Measurements from ENCODE around the gene STK32A. TPM values are rescaled to one million over a fixed set of nuclear protein-coding genes. Genes with fewer than 3 reads are reported as not detected.

Gene STK32A
- polyA plus RNA-seq, 4 donors = 5.4 to 17.7 (median 14.7) TPM

DNA sequence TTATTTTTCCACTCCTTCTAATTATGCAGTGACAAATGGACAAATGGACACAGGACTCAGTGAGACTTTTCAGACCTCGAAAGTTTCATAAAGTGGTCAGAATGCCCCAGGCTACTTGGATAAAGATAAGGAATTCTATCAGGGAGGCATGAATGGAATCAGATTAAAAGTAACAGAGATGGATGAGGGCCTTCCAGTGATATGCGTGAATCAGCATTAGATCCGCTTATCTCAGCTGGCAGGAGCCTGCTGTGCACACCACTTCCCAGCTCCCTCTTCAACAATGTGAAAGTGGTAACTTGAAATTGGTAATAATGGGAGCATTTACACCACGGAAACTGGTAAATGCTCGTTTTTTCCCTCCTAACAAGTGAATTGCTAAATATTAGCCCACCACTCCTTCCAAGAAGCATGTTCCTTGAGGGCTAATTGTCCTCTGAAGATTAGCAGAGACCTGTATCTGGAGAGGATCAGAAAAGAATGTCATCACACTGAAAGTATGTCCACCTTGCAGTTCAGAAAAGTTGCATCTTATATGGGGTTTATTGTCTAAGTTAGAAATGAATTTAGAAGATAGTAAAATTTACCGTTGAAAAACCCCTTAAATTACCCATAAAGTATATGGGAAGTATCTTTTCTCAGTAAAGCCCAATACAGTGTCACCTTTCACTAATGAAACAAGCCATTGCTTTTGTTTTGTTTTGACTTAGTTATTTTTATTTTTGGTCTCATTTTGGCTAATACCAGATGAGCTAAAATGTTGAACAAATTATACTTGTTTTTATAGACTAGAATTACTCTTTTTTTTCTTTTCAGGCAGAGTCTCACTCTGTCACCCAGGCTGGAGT, 149.7 kb downstream of the STK32A start:
- no peak for DNase-seq (ENCODE audit: low read depth in 4 of 4, low spot score in 3 of 4)

DNA sequence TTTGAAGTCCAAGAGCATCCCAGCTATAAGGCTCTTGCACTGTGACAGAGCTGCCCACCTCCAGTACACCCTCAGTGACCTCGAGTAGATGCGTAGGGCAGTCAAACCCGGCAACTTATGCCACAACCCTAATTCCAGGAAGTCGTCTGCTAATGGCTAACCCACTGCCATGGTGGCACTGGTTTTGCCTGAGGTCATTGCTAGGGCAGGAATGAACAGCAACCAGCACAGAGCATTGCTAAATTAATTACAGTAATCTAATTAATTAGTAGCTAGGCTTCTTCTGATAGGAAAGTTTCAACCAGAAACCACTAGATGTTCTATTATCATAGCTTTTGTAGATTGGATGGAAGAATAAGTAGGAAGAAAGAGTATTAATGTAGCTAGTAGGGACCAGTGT, 152.3 kb downstream of the STK32A start:
- no peak for DNase-seq (ENCODE audit: low read depth in 4 of 4, low spot score in 3 of 4)

DNA sequence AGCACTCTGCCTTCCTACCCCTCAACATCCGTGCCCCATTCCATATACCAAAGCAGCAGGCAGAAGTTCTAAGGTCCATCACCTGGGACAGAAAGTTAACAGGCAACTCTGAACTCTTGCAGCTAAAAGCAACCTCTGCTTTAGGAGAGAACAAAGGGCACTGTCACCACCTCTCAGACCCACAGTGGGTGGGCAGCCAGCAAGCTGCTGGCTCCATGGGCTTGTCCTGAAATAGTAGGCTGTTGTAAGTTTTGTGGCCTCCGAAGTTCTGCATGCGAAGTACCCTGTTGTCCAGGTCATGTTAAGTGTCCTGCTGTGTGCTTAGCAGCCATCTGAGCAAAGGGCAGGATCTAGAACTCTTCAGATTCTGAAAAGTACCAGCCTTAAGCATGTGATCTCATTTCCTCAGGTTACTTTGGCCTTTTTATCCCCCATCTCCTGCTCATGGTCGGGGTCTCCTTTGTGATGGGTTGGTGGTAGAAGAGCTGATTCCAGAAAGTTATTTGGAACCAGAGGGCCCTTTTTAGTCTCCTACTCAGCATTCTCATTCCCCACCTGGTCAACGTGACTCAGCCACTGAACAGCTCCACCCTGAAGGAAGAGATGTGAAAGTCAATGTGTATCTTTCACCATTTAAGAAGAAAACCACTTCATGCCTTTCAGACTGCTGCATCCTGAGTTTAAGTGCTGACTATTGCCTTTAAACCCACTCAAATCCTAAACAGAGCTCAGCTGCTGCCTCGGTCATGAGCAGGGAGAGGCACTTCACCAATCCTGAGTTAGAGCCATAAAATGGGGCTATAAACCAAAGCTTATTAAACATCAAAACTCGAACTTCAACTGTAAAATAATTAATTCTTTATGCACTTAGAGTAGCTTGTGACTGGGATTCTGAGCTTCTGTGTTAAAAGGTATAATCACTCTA, 153.6 kb downstream of the STK32A start:
- DNase-seq (ENCODE audit: low read depth in 4 of 4, low spot score in 3 of 4) = no peak

DNA sequence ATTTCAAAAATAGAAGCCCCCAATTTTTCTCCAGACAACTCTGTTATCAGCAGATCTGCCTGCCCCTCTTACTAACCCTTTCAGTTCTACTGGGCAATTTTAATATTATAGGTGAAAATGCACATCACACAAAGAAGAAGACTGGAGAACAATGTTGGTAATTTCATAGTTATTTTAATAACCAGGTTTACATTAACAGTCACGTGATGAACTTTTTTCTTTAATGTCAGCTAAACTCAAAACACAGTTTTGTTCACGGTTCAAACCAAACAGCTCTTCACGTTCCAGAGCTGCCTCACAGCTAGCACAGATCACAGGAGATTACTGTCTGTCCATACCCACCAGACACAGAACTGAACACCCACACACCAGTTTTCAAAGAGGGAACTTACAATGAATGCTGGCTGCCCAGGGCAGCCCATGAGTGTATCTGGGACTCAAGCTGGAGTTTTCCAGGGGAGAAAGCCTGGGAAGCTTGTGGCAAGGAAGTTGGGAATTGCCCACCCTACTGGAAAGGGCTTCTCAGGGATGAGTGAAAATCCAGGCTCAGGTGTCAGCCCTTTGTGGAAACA, 155.9 kb downstream of the STK32A start:
- DNase-seq (ENCODE audit: low read depth in 4 of 4, low spot score in 3 of 4) = no peak

DNA sequence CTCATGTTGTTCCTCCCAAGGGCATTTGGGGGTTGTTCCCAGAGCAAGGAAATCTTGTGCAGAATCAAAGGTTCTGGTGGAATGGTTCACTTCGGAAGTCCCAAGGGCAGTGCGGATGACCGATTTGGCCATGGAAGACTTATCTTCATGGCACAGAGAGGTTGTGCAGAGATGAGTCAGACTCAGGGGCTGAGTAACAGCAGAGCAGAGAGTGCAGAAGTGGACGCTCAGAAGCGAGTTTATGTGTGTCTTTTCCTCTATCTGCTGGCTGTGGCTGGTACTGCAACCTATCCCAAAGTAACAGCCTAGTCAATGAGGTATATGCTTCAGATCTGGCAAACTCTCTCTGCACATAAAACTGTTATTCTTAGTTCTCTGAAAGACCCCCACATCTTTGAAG, 157.0 kb downstream of the STK32A start:
- no peak for DNase-seq (ENCODE audit: low read depth in 4 of 4, low spot score in 3 of 4)

DNA sequence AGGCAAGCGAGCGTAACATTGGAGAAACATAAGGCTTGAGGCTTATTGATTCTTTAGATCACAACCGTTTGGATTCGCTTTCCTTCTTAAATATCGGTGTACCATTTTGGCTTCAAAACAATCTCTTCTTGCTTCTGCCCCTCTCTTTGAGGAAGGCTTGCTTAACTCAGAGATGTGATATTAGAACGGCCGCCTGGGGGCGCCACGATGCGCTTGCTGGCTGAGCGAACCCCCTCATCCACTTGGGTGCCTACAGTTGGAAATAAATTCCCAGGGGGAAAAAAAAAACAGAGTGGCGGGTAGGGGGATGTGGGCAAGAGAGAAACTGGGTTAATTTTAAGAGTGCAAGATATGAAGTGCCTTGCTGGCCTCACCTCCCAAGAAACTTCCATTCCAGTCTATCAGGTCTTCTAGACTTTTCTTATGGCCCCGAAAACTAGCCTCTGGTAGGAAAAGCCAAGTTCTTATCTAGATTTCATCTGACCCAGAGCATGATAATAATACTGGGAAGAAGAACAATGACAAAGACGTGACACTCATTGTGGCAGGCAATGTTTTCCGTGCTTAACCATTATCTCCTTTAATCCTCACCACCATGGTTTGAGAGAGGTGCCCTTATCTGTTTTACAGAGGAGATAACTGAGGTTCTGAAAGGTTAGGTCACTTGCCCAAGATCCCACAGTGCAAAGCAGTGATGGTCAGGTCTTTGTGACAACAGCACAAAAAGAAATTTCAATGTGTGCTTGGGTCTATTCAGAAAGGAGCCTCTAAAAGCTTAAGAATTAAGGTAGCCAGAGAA, 159.2 kb downstream of the STK32A start:
- DNase-seq (ENCODE audit: low read depth in 4 of 4, low spot score in 3 of 4) = no peak

DNA sequence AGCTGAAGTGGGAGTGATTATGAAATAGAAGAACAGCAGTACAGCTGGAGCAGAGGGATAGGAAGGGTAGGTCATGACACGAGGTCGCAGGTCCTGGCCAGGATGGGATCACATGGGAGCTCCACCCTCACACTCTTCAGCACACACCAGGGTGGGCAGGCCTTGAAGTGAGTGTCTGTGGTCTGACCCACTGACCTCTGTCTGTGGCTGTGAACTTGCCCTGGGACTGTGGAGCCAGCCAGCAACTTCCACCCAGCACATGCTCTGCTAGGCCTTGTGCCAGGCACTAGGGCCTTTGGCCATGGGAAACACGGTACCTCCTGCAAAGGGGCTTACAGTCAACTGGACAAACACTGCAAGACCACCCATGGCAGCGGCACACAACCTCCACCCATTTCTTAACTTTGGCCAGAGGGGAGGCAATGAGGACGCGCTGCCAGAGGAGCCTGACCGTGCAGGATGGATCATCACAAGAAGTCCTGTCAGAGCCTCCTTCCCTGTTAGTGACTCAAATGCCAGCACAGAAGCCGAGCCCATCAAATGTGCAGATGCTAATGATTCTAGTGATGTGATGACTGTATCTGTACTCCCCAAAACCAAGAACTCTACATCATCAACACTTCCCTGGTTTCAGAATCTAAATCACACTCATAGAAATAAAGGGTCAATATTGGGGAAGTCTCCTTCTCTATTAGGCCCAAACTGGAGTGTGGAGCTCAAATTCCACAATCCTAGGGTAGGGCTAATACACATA, 161.4 kb downstream of the STK32A start:
- no peak for DNase-seq (ENCODE audit: low read depth in 4 of 4, low spot score in 3 of 4)

DNA sequence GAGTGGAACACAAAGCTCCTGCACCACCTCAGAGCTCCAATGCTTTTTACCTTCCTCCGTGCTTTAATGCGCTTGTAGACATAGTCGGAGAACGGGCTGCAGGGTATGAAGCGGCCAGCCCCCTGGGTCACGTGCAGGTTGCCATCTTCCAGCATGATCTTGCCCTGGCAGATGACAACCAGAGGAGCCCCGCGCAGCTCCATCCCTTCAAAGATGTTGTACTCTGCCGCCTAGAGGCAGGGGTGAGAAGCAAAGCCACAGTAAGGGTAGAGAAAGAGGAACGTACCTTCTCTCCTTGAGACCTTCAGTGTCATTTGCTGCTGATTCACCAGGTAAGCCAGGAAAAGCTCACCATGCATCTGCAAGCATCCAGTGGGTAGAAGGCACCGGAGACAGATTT, 162.8 kb downstream of the STK32A start:
- DNase-seq (ENCODE audit: low read depth in 4 of 4, low spot score in 3 of 4) = no peak

DNA sequence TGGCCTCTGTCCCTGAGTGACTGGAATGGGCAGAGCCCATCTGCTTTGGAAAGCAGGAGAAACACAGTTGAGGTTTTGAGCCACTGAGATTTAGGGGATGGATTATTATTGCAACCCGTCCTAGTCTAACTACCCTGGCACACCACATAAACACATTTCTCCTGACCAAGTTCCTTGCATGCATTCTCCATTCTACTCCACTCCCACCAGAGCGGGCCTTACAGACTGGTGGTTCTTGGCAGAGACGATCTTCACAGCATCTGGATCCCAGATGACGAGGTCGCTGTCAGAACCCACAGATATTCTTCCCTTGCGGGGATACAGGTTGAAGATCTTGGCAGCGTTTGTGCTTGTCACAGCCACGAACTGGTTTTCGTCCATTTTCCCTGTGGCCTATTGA, 164.0 kb downstream of the STK32A start:
- DNase-seq (ENCODE audit: low read depth in 4 of 4, low spot score in 3 of 4) = no peak

DNA sequence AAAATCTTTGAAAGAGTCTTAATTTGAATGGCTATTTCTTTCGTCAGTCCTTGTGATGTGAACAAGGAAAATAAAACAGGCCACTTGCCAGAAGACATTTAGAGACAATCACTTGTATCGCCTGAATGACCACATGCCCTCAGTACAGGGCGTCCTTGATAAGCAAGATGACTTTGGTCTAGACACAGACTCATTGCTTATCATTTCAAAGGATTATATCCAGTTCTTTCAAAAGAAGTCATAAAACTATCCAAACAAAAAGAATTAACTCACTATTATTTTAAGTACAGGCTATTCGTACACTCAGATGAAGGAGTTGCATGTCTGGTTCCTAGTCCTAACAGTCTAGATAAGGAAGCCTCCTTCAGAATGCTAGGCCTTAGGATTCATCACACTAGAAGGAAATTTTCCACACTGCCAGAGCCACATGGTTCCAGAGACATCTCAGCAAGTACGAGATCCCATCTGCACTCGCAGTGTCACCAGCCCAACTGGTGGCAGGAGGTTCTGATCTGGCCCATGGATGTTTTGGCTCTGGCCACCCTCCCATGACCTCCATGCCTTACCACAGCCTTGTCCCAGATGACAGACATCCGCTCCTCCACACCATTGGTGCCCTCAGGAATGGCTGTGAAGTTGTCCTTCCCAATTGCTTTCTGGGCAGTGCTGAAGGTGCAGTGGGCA, 165.4 kb downstream of the STK32A start:
- no peak for DNase-seq (ENCODE audit: low read depth in 4 of 4, low spot score in 3 of 4)

DNA sequence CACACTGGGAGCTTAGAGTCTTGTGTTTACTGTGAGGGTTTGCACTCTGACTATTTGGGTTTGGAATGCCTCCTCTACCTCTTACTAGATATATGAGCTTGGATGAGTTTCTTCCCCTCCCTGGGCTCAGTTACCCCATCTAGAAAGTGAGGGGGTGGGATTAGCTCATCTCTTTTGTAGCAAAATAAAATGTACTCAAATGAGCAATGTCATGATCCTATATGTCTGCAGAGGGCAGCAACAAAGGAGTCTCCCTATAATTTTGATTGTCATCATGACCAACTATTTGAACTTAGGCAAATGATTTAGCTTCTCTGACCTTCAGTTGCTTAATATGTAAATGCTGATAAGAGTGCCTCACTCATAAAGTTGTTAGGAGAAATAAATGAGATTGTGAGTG, 166.1 kb downstream of the STK32A start:
- DNase-seq (ENCODE audit: low read depth in 4 of 4, low spot score in 3 of 4) = no peak

DNA sequence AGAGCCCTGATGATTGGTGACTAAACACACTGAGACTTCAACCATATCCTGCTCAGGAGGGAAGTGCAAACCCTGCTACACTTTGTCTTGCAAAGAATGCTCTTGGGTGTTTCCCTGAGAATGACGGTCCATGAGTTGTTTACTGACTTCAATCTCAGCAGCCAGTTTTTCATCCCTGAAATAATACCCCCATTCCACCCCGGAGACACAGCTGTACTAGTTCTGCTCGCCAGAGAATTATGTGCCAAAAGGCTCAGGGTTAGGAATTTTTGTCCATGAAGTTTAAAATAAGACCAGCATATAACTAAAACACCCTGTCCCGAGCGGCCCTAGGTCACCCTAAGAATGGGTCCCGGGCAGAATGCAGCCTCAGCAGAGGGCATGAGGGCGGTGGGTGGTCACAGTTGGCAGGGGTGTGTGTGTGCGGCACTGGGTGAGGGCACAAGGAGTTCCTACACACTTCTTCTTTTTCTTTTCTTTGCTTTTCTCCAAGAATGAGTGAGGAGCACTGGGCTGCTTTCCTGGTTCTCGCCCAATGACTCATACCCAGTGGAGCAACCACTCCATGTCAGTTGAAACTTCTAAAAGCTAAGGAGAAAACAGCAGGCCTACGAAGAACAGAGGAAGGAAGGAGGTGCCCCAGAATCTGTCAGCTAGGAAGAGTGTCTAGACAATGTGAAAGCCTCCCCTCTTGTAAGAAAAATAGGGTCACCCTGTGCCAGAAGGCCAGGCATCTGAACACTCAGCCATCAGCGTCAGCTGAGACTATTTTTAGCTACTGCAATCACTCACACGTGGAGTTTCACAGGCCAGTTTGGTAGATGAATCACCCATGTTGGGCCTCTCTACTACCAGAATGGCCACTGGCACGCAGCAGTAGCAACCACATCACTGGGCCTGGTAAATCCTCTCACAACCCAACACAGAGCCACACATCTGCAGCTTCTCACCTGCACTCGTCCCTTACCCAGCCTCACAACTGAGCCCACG, 169.1 kb downstream of the STK32A start:
- DNase-seq (ENCODE audit: low read depth in 4 of 4, low spot score in 3 of 4) = no peak

DNA sequence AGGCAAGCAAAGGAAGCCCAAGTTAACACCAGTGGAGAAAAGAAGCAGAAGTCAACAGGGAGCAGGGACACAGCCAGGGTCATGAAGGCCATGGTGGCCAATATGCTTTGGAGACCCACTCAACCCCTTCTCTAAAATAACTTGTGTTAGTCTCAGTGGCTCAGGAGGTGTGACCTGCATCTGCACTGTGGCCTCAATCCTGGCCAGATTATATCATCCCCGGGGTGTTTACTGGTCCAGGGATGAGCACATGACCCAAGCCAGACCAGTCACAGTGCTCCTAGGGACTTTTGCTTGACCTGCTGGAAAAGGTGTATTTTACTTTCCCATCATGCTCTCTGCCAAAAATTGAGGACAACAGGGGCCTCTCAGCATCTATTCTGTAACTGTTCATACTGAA, 169.9 kb downstream of the STK32A start:
- no peak for DNase-seq (ENCODE audit: low read depth in 4 of 4, low spot score in 3 of 4)

DNA sequence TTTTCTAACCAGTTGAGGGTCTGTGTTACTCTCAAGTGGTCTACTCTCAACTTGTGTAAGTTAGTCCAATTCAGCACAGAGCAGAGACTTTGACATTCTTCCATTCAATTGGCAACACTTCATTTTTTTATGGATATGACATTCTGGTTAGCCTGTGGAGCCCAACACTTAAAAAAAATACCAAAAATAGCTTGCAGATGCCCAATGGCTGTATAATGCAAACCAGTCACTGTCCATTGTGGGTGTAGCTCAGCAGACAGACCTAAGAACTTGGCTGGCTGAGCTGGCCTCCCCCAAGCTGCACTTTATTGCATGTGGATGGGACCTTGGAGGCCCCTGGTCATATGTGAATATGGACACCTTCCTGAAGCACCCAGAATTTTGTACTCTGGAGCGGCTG, 171.8 kb downstream of the STK32A start:
- no peak for DNase-seq (ENCODE audit: low read depth in 4 of 4, low spot score in 3 of 4)

DNA sequence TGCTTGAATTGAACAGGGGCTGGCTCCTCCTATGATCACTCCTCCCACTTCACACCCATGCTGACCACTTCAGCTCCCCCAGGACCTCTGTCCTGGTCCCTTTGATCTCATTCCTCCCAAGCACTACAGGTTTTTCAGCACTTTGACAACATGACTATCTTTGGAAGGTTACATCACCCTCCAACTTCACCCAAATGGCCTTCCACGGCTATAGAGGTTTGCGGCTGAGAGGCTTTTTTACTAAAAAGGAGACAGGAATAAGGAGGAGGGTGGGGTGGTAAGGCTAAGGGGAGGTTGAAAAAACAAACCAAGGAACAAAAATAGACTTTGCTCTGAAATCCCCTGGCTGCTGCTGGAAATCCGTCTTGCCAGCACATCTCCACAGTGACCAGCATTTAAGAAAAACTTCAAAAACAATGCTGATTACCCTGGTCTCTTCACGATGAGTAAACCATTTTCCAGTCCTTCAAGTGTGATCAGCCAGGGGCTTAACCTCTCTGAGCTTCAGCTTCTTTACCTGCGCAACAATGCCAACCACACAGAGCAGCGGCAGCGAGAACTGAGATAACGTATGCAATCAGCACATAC, 172.4 kb downstream of the STK32A start:
- DNase-seq (ENCODE audit: low read depth in 4 of 4, low spot score in 3 of 4) = no peak

DNA sequence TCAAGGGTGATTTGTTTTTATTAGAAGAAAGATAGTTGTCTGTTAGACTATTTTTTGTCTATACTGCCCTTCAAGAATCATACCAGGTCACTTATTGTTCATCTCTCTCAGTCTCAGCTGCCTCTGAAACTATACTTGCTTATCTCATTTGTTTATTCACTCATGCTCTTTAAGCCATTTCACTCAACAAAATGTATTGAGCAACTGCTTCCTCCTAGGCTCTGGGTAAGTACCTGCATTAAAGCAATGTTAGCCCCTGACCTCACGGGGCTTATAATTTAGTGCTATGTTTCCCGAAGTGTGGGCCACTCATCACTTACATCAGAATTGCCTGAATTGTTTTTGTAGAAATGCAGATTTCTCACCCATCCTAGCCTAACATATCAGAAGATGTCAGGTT, 174.2 kb downstream of the STK32A start:
- no peak for DNase-seq (ENCODE audit: low read depth in 4 of 4, low spot score in 3 of 4)

DNA sequence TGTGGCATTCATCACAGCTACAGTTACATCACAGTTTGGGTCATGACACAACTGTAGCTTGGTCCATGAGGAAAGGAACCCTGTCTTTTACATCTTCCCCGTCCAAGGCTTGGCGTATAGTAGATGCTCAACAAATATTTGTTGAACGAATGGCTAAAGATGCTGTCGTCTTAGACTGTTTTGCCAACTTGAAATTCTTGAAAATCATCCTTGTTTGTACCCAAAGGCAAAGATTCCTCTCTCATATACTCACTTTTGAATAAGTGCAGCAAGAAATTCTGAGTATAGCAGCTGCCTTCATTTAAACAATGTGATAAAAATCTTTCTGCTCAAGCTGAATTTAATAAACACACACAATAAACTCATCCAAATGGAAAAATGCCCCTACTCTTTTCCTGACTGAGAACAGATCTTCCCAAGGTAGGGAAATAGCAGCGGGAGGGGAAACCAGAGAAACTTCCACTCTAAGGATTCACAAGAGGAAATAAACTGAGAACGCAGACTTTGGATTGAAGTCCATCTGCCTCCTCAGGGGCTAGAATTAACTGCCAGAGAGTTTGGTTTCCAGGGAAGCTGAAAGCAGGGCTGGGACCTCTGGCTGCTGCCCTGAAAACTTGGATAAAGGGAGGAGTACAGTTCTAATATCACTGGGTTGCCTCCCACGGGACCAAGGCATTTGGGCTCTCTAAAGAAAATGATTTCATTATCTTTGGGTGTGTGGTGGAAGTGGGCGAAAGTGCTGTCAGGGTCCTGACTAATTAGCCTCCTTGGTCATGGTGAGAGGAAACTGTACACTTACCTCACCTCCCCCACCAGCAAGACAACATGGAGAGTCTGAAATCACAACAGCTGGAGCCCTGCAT, 175.9 kb downstream of the STK32A start:
- DNase-seq (ENCODE audit: low read depth in 4 of 4, low spot score in 3 of 4) = peak; percentile 20 to 47 (median 40)

Data from left renal pelvis (tissue), 4 donors.